Renal cortex interstitium (tissue), 15 donors: Measurements from ENCODE around the gene CABYR. TPM values are rescaled to one million over a fixed set of nuclear protein-coding genes. Genes with fewer than 3 reads are reported as not detected.

Experiments used
- DNase-seq, 11 donors: peaks; one replicate each; pipeline ENCODE4 v3.0.0-alpha.2; 2013; ENCODE audit warnings: low read depth in 9 of 11, low spot score in 4 of 11; ENCODE audit errors: extremely low read depth in 1 of 11
- long read RNA-seq, 16 experiments: transcript quantifications; one replicate each; lab custom pipeline, GENCODE V29; 2026
- polyA plus RNA-seq, 3 donors: library from polyadenylated mRNA; unstranded; fragments of 120-200 nt; gene quantifications; one replicate each; pipeline ENCODE4 v1.2.1, GENCODE V29; 2013; ENCODE audit not compliant: insufficient read length in 3 of 3

The CABYR gene, protein sequence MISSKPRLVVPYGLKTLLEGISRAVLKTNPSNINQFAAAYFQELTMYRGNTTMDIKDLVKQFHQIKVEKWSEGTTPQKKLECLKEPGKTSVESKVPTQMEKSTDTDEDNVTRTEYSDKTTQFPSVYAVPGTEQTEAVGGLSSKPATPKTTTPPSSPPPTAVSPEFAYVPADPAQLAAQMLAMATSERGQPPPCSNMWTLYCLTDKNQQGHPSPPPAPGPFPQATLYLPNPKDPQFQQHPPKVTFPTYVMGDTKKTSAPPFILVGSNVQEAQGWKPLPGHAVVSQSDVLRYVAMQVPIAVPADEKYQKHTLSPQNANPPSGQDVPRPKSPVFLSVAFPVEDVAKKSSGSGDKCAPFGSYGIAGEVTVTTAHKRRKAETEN
- polyA plus RNA-seq = 1 to 10 TPM; 5.9 to 8.5 (median 6.4) TPM
- long read RNA-seq, donor 1 = 0 reads
- long read RNA-seq, donor 2 = 0 reads
- long read RNA-seq, donor 3, partial matches to known transcripts = 41 of 49 reads
- long read RNA-seq, donor 3, other reads (novel, unspliced or antisense) = 7 of 49 reads
- long read RNA-seq, donor 4 = 0 reads
- long read RNA-seq, donor 5 = 0 reads
- long read RNA-seq, donor 6, partial matches to known transcripts = 12 of 18 reads
- long read RNA-seq, donor 6, other reads (novel, unspliced or antisense) = 5 of 18 reads
- long read RNA-seq, donor 7, partial matches to known transcripts = 0 of 2 reads
- long read RNA-seq, donor 7, other reads (novel, unspliced or antisense) = 0 of 2 reads
- long read RNA-seq, donor 8 = 0 reads
- long read RNA-seq, donor 9, partial matches to known transcripts = 17 of 24 reads
- long read RNA-seq, donor 9, other reads (novel, unspliced or antisense) = 5 of 24 reads
- long read RNA-seq, donor 10, partial matches to known transcripts = 0 of 1 reads
- long read RNA-seq, donor 10, other reads (novel, unspliced or antisense) = 0 of 1 reads
- long read RNA-seq, donor 11 = 0 reads
- long read RNA-seq, donor 12 = 0 reads
- long read RNA-seq, donor 13 = 0 reads
- long read RNA-seq, donor 14, partial matches to known transcripts = 0 of 2 reads
- long read RNA-seq, donor 14, other reads (novel, unspliced or antisense) = 0 of 2 reads
- long read RNA-seq, donor 15, partial matches to known transcripts = 0 of 1 reads
- long read RNA-seq, donor 15, other reads (novel, unspliced or antisense) = 0 of 1 reads
- long read RNA-seq, donor 16, partial matches to known transcripts = 0 of 3 reads
- long read RNA-seq, donor 16, other reads (novel, unspliced or antisense) = 0 of 3 reads

DNA sequence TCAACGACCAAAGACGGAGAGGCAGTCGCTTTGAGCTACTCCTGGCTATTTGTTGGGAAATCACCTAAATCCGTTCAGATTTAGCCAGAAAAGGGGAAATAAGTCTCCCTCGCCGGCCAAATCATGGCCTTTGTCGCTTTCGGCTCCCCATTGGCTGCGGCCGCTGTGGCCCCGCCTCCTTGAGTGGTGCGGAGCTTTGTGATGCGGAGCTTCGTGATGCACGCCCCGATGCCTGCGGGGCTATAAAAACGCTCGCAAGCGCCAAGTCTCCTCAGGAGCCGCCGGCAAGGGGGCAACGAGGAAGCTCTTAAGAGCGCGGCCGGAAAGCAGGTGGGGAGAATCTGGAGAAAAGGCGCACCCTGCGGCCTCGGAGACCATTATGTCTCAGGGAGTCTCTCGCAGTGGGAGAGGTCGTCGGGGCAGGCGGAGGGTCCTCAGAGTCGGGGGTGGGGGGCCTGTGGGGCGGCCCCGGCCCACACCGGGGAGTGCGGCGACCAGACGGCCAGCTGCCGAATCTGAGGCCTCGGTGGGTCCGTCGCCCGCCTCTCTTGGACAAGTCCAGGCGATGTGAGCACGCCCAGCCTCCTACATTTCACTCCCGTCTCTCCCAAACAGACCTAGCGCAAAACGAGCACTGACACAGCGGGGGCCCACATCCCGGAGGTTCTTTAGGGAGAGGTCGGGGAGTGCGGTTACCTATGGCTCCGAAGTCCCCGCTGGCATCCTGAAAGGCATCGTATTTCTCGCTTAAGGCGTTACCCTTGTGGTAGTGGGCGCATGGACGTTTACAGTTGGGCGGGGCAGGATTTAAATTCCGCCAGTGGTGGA lies at the start of gene CABYR:
Gene CABYR (plus strand): TSS at position 274 of the 828 bp plus-strand sequence. CDS start 4,053 bp downstream, outside the sequence.
- DNase-seq = peak; percentile 45 to 80 (median 68)

DNA sequence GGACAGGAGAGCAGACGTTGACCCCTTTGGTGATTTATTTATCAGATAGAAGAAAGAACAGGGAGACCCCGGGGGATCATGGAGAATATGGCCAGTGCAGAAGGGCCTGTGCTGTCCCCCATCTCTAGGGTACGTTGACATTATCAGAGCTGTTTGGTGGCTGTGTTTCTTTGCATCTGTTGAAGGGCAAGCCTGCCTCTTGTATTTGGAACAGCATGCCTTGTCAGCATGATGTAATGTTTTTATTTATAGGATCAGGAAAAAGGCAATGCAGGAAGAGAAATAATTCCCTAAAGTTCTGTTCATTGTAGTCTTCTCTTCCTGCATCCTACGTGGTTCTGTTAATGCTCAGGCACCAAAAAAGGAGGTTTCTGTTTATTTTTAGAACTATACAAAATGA lies 49.8 kb upstream of the CABYR start:
- no peak for DNase-seq

DNA sequence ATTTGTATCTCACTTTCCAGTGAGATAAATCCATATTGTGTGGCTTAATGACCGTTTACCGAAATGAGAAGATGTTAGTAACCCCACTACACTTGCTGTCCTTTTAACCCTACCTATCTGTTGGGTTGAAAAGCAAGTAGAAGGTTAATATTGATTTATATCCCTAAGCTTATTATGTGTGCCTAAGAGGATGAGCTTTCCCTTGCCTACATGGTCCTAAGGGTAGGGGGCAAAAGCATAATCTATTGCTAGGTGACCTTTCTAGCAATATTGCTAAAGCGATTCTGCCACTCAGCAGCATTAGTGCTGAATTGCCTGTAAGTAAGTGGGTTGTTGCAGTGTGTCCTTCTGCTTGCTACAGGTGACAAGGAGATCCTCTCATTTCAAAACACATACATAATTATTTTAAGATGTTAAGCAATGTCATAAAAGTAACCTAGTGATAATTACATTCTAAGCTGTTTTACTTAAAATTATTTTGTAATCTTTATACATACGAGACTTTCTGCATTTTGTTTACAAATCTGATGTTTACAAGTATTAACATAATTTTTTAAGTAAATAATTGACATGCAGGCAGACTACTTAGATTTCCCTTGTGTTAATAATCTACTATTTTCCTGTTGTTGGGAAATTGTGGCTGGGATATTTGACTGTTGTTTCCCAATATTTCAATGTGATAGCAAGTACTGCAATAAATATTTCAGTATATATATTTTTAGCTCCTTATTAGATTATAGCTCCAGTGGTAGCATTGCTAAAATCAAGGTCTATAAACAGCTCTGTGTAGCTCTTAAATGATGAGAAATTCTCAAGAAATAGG lies 49.1 kb upstream of the CABYR start:
- DNase-seq = no peak

DNA sequence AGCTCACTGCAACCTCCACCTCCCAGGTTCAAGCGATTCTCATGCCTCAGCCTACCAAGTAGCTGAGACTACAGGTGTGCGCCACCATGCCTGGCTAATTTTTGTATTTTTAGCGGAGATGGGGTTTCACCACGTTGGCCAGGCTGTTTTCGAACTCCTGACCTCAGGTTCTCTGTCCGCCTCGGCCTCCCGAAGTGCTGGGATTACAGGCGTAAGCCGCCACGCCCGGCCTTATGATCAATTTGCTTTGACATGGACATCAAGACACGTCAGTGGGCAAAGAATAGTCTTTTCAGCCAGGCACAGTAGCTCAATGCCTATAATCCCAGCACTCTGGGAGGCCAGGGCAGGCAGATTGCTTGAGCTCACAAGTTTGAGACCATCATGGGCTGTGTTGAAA lies 48.0 kb upstream of the CABYR start:
- no peak for DNase-seq

DNA sequence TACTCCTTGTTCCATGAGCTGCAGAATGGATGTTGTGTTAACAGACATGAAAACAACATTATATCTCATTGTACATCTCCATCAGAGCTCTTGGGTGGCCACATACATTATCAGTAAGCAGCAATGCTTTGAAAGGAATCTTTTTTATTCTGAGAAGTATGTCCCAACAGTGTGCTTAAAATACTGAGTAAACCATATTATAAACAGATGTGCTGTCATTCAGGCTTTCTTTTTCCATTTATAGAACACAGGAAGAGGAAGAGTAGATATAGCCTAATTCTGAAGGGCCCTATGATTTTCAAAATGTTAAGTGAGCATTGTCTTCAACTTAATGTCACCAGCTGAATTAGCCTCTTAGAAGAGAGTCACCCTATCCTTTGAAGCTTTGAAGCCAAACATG lies 44.3 kb upstream of the CABYR start:
- DNase-seq = no peak

DNA sequence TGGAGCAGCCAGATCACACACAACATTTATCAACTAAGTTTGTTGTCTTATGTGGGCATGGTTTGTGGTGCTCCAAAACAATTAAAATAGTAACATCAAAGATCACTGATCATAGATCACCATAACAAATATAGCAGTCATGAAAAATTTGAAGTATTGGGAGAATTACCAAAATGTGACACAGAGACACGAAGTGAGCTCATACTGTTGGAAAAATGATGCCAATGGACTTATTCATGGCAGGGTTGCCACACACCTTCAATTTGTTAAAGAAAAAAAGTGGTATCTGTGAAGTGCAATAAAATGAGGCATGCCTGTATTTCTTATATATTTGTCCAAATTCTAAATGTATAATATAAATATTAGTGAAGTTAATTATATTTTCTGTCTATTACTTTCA lies 42.9 kb upstream of the CABYR start:
- DNase-seq = no peak

DNA sequence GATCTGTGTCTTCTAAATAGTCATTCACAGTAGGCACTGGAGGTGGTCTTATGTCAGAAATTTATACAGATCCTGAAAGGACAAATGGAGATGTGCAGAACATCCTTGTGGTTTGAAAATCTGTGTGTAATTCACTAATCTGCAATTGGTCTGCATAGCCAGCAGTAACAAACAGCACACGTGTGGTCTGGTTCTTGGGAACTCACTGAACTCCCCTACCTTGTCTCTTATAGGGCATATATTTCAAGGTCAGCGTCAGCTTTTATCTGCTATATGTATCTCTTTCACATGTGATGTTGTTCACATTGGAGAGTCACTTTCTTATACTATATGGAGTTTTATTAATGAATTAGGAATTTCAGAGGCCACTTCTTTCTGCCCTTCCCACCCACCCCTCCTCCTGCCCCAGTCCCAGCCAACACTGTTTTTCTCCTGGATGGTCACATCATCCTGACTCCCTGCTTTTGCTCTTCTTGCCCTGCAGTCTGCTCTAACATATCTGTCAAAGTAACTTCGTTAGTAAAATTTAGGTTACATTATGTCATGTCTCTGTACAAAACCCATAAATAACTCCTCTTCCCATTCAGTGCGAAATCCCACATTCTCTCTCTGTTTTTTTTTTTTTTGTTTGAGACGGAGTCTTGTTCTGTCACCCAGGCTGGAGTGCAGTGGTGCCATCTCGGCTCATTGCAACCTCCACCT lies 35.4 kb upstream of the CABYR start:
- DNase-seq = peak in 2 of 11 donors; percentile 4 to 18

DNA sequence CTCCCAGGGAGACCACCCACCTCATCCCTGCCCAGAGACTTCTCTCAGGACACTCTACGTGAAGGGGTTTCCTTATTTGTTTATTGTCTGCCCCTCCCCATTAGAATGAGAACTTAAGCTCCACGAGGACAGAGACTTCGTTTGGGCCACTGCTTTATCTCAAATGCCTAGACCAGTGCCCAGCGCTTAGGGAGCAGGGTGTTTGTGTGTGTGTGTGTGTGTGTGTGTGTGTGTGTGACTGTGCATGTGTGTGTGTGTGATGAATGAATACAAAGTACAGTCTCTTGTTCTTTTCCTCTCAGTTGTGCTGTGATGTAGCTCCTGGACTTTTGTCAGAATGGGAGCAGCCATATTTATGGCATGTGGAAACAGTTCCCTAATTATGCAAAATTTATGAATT lies 34.4 kb upstream of the CABYR start:
- DNase-seq = no peak

DNA sequence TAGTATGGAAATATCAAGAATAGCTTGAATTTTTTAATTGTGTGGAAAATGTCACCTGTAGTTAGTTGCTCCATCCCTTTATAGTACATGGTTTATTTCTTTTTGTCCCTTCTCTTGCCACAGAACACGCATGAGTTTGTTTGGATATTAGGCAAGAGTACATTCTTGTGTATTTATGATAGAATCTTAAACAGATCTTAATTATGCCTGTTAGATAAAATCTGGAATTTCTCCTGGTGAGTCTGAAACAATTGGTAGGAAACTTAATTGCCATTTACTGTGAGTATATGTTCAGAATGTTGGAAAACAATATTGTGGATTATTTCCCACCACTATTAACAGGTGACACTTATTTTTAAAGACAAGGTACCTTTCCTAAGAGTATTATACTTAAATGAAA lies 30.2 kb upstream of the CABYR start:
- no peak for DNase-seq

DNA sequence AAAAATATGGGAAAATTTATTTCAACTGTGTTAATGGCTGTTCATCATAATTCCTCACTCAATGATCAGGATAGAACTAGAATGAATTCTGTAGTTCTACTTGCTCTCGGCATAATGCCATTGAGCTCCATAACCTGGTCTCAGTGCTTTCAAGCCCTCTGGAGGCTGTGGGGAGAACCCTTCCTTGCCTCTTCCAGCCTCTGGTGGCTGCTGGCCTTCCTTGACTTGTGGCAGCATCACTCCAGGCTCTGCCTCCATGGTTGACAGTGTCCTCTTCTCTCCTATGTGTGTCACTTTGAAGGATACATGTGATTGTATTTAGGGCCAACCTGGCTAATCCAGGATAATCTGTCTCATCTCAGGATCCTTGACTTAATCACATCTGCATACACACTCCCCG lies 26.9 kb upstream of the CABYR start:
- no peak for DNase-seq

DNA sequence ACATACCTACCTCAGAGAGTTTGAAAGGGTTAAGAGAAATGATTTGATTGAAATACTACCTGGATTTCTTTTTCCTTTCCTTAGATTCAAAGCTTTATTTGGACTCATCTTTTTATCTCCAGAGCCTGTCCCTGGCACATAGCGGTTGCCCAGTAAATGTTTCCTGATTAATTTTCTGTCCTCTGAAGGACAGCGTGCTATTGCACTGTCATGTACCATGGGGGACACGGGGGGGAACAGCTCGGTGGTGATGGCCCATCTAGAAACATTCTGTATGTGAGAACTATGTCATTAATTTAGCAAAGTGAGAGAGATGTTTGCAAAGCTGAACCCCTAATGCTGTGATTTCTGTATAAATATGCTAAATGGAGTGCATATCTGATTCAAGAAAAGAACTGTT lies 26.4 kb upstream of the CABYR start:
- DNase-seq = no peak

DNA sequence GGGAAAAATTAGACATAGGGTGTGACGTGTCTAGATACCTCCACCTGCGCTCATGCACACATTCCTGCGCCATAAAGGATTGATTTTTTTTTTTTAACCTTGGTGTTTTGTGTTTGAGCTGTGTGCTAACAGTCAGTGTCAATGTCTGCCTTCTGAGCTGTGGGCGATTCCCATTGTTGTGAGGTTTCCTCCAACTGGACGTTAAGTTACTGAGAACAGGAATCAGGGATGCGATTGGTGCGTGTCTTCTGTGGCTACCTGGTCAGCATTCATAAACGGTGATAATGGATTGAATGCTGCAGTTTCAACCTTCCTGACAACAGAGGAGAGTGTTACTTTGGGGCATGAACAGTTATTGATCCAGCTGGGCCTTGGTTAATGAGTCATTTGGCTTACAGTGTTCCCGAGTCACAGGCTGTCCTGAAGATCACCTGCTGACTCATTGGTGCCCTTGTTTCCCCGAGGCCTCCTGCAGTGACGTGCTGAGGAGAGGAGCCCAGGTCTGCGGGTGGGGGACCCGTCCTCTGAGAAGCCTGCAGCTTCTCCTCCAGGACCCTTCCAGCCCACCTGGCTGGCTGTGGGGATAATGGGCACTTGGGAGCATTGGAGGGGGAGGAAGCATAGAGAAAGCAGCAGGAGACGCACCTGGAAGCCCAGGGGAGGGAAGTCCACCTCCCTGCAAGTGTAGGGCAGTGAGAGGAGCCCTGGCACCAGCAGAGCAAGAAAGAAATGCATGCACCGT lies 25.8 kb upstream of the CABYR start:
- DNase-seq = no peak

DNA sequence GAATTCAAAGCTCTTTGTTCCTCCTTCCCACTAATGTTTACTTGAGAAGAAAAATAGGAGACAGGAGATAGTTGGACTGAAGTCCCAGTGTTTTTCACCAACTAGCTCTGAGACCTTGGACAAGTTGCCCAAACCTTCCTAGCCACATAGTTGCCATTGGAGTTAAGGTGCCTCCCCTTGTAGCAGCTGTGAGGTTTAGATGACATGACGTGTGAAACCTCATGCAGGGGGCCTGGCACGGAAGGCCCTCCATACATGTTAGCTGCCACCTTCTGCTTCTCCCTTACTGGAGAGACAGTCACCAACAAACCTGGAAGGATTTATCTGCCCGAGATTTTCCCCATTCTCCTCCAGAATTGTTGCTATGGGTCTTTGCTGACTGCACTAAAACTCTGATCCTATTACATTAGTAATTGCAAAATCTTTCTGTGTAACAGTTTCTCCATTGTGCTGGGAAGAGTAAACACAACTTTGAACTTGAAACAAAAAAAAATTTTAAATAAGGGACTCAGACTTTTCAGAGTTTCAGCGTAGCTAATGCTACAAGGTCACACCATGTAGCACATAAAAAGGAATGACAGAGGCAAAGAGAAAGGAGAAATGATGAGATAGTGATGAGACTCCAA lies 23.8 kb upstream of the CABYR start:
- no peak for DNase-seq

DNA sequence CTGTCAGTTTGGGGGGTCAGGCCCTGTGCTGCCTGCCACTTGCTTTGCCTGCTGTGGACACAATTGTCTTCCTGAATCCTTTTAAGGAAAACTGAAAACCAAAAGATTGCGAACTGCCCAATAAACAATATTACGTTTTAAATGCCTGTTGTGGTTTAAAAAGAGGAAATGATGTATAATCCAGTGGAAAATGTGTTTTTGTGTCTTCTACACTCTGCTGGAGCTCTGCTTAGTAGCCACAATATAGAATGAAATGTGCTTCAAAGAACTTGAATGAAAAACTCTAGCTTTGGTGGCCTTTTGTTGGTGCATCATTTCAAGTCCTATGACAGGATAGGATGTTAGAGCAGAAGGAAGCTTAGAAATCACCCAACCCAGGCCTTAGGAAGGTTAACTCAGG lies 23.2 kb upstream of the CABYR start:
- no peak for DNase-seq

DNA sequence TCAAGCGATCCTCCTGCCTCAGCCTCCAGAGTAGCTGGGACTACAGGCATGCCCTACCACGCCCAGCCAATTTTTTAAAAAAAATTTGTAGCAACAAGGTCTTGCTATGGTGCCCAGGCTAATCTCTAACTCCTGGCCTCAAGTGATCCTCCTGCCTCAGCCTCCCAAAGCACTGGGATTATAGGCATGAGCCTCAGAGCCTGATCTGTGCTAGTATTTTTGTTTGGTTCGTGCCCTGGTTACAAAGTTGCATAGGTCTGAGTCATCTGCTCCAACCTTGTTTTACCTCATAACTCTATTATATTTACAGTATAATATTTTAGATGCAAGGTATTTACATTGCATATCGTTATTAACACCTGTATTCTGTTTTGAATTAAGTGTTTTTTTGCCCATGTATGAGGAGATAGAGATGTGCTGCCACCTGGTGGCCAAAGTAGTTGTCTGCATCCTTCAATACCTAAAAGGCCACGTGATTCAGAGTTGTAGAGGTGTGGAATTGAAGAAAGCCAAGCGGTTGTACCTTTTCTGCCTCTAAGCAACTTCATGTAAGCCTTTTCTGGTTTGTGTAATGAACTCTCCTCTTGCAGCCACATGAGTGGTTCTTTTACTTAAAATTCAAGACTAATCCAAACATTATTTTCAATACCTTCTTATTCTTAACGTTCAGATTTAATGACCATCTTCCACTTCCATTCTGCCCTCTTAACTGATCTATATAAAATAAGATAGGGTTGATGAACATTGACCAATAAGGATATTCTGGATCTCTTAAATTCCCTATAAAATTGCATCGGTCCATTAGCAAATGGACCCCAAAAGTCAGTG lies 19.9 kb upstream of the CABYR start:
- DNase-seq = peak; percentile 51 to 78 (median 62)
